ENCODE data around the gene TIPIN. TPM values are rescaled to one million over a fixed set of nuclear protein-coding genes. Genes with fewer than 3 reads are reported as not detected.

TIPIN gene
- total RNA-seq, 4 donors from 2014 or later = 0.77 to 15.0 (median 8.7) TPM

DNA sequence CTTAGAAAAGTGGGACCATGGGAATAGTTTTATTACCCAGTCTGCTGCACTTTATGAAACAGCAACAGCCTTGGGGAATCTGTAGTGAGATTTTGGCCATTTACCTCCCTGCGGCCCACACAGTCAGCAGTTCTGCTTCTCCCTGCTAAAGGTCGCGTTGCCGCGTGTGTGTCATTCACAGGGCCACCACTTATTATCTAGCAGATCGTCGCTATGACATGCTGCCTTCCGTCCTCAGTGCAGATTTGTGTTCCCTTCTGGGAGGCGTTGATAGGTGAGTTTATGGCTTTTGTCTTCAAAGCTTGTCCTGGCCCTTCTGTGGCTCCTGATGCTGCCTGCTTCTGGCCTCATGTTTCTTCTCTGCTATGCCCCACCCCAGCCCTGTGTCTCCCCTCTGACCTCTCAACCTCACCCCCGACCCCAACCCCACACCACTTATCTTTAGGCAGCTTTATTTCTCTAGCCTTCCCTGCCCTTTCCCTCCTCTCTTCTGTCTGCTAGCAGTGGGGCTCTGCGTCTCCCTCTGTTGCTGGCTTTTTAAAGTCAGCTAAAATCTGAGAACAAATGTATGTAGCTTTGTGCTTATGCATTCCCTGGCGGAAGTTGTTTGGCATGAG lies 33.1 kb downstream of the TIPIN start:
- Histone ChIP-seq H3K9me3 (no peaks in the 10 kb centered on the region), H3K27me3 (no peaks in the 10 kb centered on the region), H3K27ac (no peak overlapping the region), H3K36me3 (no peaks in the 10 kb centered on the region), H3K4me3 (no peak overlapping the region), H3K4me1 (no peaks in the 10 kb centered on the region)
- no peak for DNase-seq
- intact Hi-C loops (cut with DNase I; ENCODE audit: low total_unique reads) = no loop called here
- TF ChIP-seq, protein P1, sequence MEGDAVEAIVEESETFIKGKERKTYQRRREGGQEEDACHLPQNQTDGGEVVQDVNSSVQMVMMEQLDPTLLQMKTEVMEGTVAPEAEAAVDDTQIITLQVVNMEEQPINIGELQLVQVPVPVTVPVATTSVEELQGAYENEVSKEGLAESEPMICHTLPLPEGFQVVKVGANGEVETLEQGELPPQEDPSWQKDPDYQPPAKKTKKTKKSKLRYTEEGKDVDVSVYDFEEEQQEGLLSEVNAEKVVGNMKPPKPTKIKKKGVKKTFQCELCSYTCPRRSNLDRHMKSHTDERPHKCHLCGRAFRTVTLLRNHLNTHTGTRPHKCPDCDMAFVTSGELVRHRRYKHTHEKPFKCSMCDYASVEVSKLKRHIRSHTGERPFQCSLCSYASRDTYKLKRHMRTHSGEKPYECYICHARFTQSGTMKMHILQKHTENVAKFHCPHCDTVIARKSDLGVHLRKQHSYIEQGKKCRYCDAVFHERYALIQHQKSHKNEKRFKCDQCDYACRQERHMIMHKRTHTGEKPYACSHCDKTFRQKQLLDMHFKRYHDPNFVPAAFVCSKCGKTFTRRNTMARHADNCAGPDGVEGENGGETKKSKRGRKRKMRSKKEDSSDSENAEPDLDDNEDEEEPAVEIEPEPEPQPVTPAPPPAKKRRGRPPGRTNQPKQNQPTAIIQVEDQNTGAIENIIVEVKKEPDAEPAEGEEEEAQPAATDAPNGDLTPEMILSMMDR (IDR thresholded peaks at IDR 0.05) = no peak
- TF ChIP-seq POLR2A (IDR thresholded peaks at IDR 0.05) = no peak

DNA sequence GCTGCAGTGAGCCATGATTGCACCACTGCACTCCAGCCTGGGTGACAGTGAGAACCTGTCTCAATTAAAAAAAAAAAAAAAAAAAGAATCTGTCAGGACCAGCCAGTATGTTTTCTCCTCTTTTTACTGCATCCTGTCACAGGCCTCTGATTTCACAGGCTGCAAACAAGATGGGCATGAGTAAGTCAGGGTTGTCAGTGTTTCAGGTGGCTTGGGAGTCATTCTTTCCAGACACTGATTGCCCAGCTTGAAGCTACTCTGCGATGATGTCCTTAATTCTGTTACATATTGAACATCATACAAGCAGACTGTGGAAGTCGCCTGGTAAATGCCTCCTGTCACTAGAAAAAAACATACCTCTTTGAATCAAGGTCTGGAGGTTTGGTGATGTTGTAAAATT lies 44.3 kb downstream of the TIPIN start:
- H3K9me3 ChIP-seq = no peaks in the 10 kb centered on the region
- no peaks in the 10 kb centered on the region for H3K36me3 ChIP-seq
- no peak overlapping the region for H3K27ac ChIP-seq
- TF ChIP-seq, protein P1 (IDR thresholded peaks at IDR 0.05) = no peak
- TF ChIP-seq POLR2A (IDR thresholded peaks at IDR 0.05) = no peak
- H3K27me3 ChIP-seq = no peaks in the 10 kb centered on the region
- DNase-seq = no peak
- intact Hi-C loops (cut with DNase I; ENCODE audit: low total_unique reads) = no loop called here
- H3K4me3 ChIP-seq = no peak overlapping the region
- no peaks in the 10 kb centered on the region for H3K4me1 ChIP-seq

DNA sequence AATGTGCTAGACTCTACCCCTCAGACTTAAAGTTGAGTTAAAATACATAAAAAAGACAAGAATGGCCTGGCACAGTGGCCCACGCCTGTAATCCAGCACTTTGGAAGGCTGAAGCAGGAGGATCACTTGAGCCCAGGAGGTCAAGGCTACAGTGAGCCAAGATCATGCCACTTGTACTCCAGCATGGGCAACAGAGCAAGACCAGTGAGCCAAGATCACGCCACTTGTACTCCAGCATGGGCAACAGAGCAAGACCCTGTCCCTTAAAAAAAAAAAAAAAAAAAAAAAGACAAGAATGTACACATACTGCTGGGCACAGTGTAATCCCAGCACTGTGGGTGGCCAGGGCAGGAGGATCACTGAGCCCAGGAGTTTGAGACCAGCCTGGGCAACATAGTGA lies 45.7 kb downstream of the TIPIN start:
- no peaks in the 10 kb centered on the region for H3K36me3 ChIP-seq
- no peaks in the 10 kb centered on the region for H3K4me1 ChIP-seq
- no peak for DNase-seq
- no peak overlapping the region for H3K4me3 ChIP-seq
- no peak overlapping the region for H3K27ac ChIP-seq
- no peaks in the 10 kb centered on the region for H3K27me3 ChIP-seq
- H3K9me3 ChIP-seq = no peaks in the 10 kb centered on the region
- intact Hi-C loops (cut with DNase I; ENCODE audit: low total_unique reads) = no loop called here
- no peak for TF ChIP-seq POLR2A (IDR thresholded peaks at IDR 0.05)
- TF ChIP-seq, protein P1 (IDR thresholded peaks at IDR 0.05) = no peak

DNA sequence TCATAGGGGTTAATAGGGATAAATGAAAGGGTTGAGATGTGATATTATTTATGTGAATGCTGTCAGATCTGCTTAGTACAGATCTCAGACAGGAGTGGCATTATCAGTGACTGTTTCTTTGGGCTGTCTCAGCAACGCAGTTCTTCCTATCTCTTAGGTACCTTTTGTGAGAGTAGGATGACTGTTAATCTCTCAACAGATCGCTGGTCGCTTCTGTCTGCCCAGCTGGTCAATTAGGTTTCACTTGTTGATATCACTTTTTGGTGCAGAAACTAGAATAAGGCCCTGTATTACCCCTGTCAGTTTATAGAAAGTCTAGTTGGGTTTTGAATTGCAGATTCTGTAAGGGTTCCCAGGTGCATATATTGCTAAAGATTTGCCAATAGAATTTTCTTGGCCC lies 46.7 kb downstream of the TIPIN start:
- TF ChIP-seq POLR2A (IDR thresholded peaks at IDR 0.05) = no peak
- TF ChIP-seq, protein P1 (IDR thresholded peaks at IDR 0.05) = no peak
- no peak for DNase-seq
- no peak overlapping the region for H3K4me3 ChIP-seq
- H3K27me3 ChIP-seq = no peaks in the 10 kb centered on the region
- no peak overlapping the region for H3K27ac ChIP-seq
- no peaks in the 10 kb centered on the region for H3K36me3 ChIP-seq
- intact Hi-C loops (cut with DNase I; ENCODE audit: low total_unique reads) = no loop called here
- no peaks in the 10 kb centered on the region for H3K9me3 ChIP-seq
- H3K4me1 ChIP-seq = no peaks in the 10 kb centered on the region

DNA sequence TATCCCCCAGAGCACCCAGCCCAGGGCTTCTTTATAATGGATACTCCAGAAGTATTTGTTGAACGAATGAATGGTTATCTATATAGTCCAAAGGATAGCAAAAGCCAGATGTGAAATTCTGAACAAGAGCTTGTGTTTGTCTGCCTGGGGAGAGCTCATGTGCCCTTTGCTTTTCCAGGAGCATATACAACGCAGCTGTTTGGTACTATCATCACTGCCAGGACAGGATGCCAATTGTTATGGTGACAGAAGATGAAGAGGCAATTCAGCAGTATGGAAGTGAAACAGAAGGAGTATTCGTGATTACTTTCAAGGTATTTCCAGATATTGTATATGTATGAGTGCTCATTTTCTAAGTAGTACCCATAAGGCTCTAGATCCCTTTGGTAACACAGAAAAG lies 48.0 kb downstream of the TIPIN start:
- no peaks in the 10 kb centered on the region for H3K9me3 ChIP-seq
- no peak overlapping the region for H3K27ac ChIP-seq
- H3K4me1 ChIP-seq = no peaks in the 10 kb centered on the region
- no peak overlapping the region for H3K4me3 ChIP-seq
- no peaks in the 10 kb centered on the region for H3K27me3 ChIP-seq
- H3K36me3 ChIP-seq = no peaks in the 10 kb centered on the region
- intact Hi-C loops (cut with DNase I; ENCODE audit: low total_unique reads) = no loop called here
- DNase-seq = no peak
- TF ChIP-seq POLR2A (IDR thresholded peaks at IDR 0.05) = no peak
- TF ChIP-seq, protein P1 (IDR thresholded peaks at IDR 0.05) = no peak
